Mesothelial cell of epicardium (in vitro differentiated cells): ENCODE measurements around the gene JOSD2. TPM values are rescaled to one million over a fixed set of nuclear protein-coding genes. Genes with fewer than 3 reads are reported as not detected.

ENCODE experiments used
- DNase-seq, 2 experiments: peaks; one replicate each; pipeline ENCODE4 v3.0.0; 2021; ENCODE audit warnings: low spot score in 2 of 2; ENCODE audit not compliant: unreplicated experiment in 2 of 2
- H3K27ac Mint-ChIP-seq: 2 replicates; pipeline ENCODE4 v1.8.0; 2021; ENCODE audit warnings: mixed read lengths
- H3K27me3 Mint-ChIP-seq: 2 replicates; pipeline ENCODE4 v1.8.0; 2021; ENCODE audit warnings: low read depth, mixed read lengths
- H3K36me3 Mint-ChIP-seq: 2 replicates; pipeline ENCODE4 v1.8.0; 2021; ENCODE audit warnings: mixed read lengths
- H3K4me1 Mint-ChIP-seq: 2 replicates; pipeline ENCODE4 v1.8.0; 2021; ENCODE audit warnings: mixed read lengths
- H3K4me3 Mint-ChIP-seq: 2 replicates; pipeline ENCODE4 v1.8.0; 2021; ENCODE audit warnings: mild to moderate bottlenecking, moderate library complexity, mixed read lengths
- H3K9me3 Mint-ChIP-seq: 2 replicates; pipeline ENCODE4 v1.8.0; 2021; ENCODE audit warnings: mixed read lengths
- CTCF ChIP-seq: fragments of 200-600 bp; sonication (generic); IDR thresholded peaks from one replicate; pipeline ENCODE4 v1.5.0; 2021; ENCODE audit warnings: antibody characterized with exemption; ENCODE audit not compliant: unreplicated experiment
- total RNA-seq: library from RNA; stranded (reverse); gene quantifications from 3 replicates; pipeline ENCODE4 v1.2.1, GENCODE V29; 2021

The JOSD2 gene
- total RNA-seq, 1 donor from 2014 or later: 17.5 TPM

- H3K36me3 Mint-ChIP-seq: peaks cover 11% of the 10 kb centered on the region
- peaks cover 60% of the 10 kb centered on the region for H3K27me3 Mint-ChIP-seq
- peak overlapping the region; percentile 55 for H3K4me3 Mint-ChIP-seq
- H3K9me3 Mint-ChIP-seq: no peaks in the 10 kb centered on the region
- no peak for DNase-seq
- H3K4me1 Mint-ChIP-seq: peaks cover 38% of the 10 kb centered on the region
- H3K27ac Mint-ChIP-seq: peak overlapping the region; percentile 68
- TF ChIP-seq CTCF: no peak
Measured at GRCh38 chr19:50488389-50489194, 22.4 kb downstream of the JOSD2 start.

GRCh38 chr19:50486823-50487515 lies 24.0 kb downstream of the JOSD2 start:
- H3K27me3 Mint-ChIP-seq: peaks cover 48% of the 10 kb centered on the region

GRCh38 chr19:50485284-50485955 lies 25.6 kb downstream of the JOSD2 start:
- no peaks in the 10 kb centered on the region for H3K9me3 Mint-ChIP-seq
- peaks cover 14% of the 10 kb centered on the region for H3K36me3 Mint-ChIP-seq
- H3K4me1 Mint-ChIP-seq: peaks cover 20% of the 10 kb centered on the region
- H3K27me3 Mint-ChIP-seq: peaks cover 32% of the 10 kb centered on the region
- TF ChIP-seq CTCF: no peak
- no peak overlapping the region for H3K27ac Mint-ChIP-seq
- no peak overlapping the region for H3K4me3 Mint-ChIP-seq
- DNase-seq: no peak

More at GRCh38 chr19:50486823-50487515, 24.0 kb downstream of the JOSD2 start:
- Mint-ChIP-seq H3K9me3 (no peaks in the 10 kb centered on the region), H3K36me3 (peaks cover 16% of the 10 kb centered on the region), H3K4me1 (peaks cover 34% of the 10 kb centered on the region), H3K27ac (no peak overlapping the region), H3K4me3 (no peak overlapping the region)
- peak; percentile 63 for TF ChIP-seq CTCF
- no peak for DNase-seq

- Mint-ChIP-seq H3K27me3 (peaks cover 11% of the 10 kb centered on the region), H3K36me3 (peaks cover 21% of the 10 kb centered on the region), H3K9me3 (no peaks in the 10 kb centered on the region), H3K27ac (no peak overlapping the region), H3K4me3 (no peak overlapping the region), H3K4me1 (peaks cover 4% of the 10 kb centered on the region)
- no peak for DNase-seq
- no peak for TF ChIP-seq CTCF
Measured at GRCh38 chr19:50482916-50483315, 28.1 kb downstream of the JOSD2 start.

- H3K9me3 Mint-ChIP-seq: peaks cover 4% of the 10 kb centered on the region
- TF ChIP-seq CTCF: no peak
- H3K27ac Mint-ChIP-seq: no peak overlapping the region
- H3K27me3 Mint-ChIP-seq: peaks cover 6% of the 10 kb centered on the region
- DNase-seq: no peak
- peaks cover 6% of the 10 kb centered on the region for H3K4me1 Mint-ChIP-seq
- H3K36me3 Mint-ChIP-seq: peaks cover 26% of the 10 kb centered on the region
- no peak overlapping the region for H3K4me3 Mint-ChIP-seq
Measured at GRCh38 chr19:50482271-50482855, 28.6 kb downstream of the JOSD2 start.
